ENCODE measurements around the gene CPT1A.

Gene CPT1A

GRCh38 chr11:68762481-68762880, 79.2 kb downstream of the CPT1A start:
- DNase-seq = no peak

- DNase-seq = no peak
Measured at GRCh38 chr11:68761801-68762200, 79.9 kb downstream of the CPT1A start.

DNA sequence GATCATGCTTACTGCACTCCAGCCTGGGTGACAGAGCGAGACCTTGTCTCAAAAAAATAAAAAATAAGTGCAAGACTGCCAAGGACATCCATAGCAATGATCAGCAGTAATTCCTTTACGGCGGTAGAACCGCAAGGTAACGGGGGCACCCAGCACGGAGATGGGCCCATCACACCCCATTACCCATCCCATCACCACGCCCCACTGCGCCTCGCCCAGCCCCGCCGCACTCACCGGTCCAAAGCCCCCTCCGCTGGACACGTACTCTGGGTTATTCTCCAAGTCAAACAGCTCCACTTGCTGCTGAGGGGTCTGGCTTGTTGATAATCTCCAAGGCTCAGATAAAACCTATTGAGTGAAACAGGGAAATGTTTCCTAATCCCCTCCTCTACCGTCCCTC, 81.7 kb downstream of the CPT1A start:
- DNase-seq = no peak

GRCh38 chr11:68757711-68758110, 84.0 kb downstream of the CPT1A start:
- no peak for DNase-seq

- DNase-seq = no peak
Measured at GRCh38 chr11:68756171-68756766, 85.4 kb downstream of the CPT1A start.

GRCh38 chr11:68753300-68753699, 88.4 kb downstream of the CPT1A start:
- no peak for DNase-seq

DNA sequence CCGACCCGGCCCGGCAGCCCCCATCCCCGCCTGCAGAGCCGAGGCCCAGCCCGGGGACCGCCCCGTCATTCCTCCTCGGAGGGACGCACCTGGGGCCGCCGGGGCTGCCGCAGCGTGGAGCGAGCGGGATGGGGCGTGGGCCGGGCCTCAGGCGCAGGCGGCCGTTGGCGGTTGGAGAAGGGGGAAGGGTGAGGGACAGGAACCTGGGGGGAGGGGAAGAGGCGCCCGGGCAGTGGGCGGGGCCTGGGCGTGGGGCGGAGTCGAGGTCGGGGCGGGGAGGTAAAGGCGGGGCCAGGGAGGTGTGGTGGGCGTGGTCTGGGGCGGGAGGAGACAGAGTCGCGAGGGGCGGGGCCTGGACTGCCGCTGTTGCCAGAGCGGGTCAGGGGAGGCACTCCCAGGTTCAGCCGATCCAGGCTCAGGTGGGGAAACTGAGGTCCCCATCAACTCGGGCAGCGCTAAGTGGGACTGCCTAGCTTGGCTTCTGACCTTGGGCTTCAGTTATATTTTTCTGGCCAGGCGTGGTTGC, 90.3 kb downstream of the CPT1A start, which contains the start of gene TESMIN:
TSS of gene TESMIN (minus strand) at position 190 of the 526 bp plus-strand sequence. CDS start 860 bp downstream, outside the sequence.
- DNase-seq = peak in 44 of 58 donors; percentile 1 to 70 (median 22)

GRCh38 chr11:68751004-68751325, 90.8 kb downstream of the CPT1A start:
- DNase-seq = no peak

DNA sequence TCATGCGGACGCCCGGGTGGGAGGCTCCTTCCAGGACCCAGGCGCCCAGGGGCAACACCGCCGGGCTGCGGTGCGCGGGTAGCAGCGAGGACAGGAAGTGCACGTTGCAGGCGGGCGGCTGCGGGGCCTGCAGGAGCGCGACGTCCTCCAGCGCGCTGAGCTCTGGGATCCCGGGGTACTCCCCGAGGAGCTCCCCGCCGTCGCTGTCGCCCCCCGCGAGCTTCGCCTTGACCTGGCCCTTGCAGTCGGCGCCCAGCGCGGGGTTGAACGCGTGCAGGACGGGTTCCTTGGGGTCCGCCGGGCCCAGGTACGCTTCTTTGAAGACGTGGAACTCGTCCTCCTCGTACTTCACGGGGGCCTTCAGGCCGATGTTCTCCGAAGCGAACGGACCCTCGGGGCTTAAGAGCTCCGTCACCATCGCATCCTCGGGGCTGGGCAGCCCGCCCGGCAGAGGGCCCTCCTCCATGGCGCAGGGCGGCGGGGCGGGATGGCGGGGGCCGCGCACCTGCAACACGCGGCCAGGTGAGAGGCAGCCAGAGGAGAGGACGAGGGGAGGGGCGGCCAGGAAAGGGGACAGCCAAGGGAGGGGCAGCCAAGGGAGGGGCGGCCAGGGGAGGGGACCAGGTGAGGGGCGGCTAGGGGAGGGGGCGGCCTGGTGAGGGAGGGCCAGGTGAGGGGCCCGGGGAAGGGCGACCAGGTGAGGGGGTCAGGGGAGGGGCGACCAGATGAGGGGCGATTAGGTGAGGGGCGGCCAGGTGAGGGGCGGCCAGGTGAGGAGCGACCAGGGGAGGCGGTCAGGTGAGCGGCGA, 91.3 kb downstream of the CPT1A start:
- no peak for DNase-seq

GRCh38 chr11:68749229-68750123, 92.2 kb downstream of the CPT1A start:
- no peak for DNase-seq

DNA sequence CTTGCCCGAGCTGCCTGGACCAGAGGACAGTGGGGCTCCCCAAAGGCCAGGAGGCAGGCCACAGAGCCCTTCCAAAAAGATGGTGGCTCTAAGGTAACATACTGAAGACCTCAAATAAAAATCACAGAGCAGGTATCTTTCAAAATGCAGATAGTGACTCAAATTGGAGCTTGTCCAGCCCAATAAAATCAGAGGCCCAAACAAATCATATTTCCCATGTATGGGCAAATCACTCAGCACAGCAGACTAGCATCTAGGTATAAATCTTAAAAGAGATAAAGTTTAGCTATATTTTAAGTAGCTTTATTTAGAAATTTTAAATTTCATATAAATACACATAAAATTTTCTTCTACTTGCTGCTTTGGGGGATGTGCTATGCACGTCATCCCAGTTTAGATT, 93.7 kb downstream of the CPT1A start:
- DNase-seq = no peak

GRCh38 chr11:68743539-68743938, 98.2 kb downstream of the CPT1A start:
- DNase-seq = no peak

GRCh38 chr11:68741463-68741862, 100.3 kb downstream of the CPT1A start:
- no peak for DNase-seq

DNA sequence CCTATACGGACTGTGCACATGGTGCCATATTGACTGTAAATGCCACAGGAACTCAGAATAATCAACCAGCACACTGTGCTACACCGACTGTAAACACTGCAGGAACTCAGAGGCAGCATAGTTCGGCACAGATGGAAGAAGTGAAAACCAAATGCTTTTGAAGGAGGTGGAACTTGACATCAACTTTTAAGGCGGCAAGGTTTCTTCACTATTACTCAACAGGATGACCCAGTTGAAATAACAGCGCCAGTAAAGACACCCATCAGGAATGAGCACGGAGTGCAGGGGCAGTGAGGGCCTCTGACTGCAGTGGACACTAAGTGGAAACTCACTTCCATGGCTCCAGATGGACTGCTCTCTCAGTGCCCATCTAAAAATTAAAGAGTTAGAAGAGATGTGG, 106.1 kb downstream of the CPT1A start:
- DNase-seq = no peak

- peak in 1 of 58 donors; percentile 12 for DNase-seq
Measured at GRCh38 chr11:68735125-68735524, 106.6 kb downstream of the CPT1A start.

DNA sequence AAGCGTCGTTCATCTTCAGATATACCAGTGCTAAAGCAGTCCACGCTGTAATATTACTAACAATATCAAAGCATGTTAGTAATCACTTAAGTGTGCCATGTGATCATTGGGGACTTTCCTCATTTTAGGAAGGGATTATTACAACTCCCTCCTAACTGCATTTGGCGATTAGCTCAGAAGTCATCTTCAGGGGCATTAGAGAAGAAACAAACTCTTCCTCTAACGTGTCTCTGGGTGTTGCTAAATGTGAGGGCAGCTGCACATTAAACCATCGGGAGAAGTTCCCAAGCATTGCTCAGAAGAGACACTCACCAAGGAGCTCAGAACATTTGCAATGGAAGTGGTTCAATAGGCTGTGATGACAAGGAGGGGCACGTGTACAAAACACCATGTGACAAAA, 107.6 kb downstream of the CPT1A start:
- DNase-seq = no peak

DNA sequence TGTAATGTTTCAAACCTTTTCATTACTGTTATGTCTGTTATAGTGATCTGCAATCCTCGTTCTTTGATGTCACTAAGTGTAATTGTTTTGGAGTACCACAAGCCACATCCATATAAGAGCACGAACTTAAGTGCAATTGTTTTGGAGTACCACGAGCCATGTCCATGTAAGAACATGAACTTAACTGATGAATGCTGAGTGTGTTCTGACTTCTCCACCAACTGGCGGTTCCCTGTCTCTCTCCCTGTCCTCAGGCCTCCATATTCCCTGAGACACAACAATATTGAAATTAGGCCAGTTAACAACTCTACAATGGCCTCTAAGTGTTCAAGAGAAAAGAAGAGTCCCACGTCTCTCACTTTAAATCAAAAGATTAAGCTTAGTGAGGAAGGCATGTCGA, 113.9 kb downstream of the CPT1A start:
- DNase-seq = no peak

GRCh38 chr11:68724293-68724692, 117.4 kb downstream of the CPT1A start:
- DNase-seq = no peak

- DNase-seq = no peak
Measured at GRCh38 chr11:68722143-68722542, 119.6 kb downstream of the CPT1A start.

DNA sequence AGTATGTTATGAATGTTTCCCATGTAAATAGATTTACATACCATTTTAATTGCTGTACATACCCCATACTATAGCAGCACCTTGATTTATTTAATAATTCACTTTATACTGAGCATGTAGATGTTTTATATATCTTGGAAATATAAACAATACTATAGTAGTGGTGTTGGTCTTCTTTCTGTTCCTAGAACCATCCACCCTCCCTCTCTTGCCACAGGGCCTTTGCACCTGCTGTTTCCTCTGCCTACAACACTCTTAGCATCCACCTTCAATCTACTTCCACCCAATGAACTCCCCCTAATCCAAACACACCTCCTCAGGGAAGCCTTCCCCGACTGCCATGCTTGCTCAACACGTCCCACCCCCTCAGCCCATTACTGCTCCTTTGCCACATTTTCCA, 120.6 kb downstream of the CPT1A start:
- no peak for DNase-seq

- DNase-seq = no peak
Measured at GRCh38 chr11:68715456-68716122, 126.1 kb downstream of the CPT1A start.

Measured in anterior cingulate cortex (tissue), 58 donors.